ENCODE data around the gene TREML2.

- TF ChIP-seq POLR2A (IDR thresholded peaks at IDR 0.05) (no peak), CTCF (IDR thresholded peaks at IDR 0.05) (no peak)
Observed at GRCh38 chr6:41176189-41176588, 24.8 kb downstream of the TREML2 start.
